Measurements from ENCODE around the gene MPPED2.

- TF ChIP-seq, protein P1, sequence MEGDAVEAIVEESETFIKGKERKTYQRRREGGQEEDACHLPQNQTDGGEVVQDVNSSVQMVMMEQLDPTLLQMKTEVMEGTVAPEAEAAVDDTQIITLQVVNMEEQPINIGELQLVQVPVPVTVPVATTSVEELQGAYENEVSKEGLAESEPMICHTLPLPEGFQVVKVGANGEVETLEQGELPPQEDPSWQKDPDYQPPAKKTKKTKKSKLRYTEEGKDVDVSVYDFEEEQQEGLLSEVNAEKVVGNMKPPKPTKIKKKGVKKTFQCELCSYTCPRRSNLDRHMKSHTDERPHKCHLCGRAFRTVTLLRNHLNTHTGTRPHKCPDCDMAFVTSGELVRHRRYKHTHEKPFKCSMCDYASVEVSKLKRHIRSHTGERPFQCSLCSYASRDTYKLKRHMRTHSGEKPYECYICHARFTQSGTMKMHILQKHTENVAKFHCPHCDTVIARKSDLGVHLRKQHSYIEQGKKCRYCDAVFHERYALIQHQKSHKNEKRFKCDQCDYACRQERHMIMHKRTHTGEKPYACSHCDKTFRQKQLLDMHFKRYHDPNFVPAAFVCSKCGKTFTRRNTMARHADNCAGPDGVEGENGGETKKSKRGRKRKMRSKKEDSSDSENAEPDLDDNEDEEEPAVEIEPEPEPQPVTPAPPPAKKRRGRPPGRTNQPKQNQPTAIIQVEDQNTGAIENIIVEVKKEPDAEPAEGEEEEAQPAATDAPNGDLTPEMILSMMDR (IDR thresholded peaks at IDR 0.05 in 2 of 3, conservative IDR thresholded peaks at IDR 0.05 in 1 of 3; ENCODE audit: control insufficient read depth in 2 of 3, extremely low read depth in 1 of 3, insufficient read depth in 1 of 3, low read depth in 3 of 3, low read length in 3 of 3), result no peak
- no peak for TF ChIP-seq SPI1 (IDR thresholded peaks at IDR 0.05; ENCODE audit: borderline replicate concordance, insufficient read depth, low read depth, low read length)
- no peak for TF ChIP-seq CBX3 (IDR thresholded peaks at IDR 0.05; ENCODE audit: borderline replicate concordance, low read depth)
- no peak for TF ChIP-seq PBX3 (IDR thresholded peaks at IDR 0.05; ENCODE audit: insufficient replicate concordance, low read depth, low read length)
- TF ChIP-seq POLR2A (IDR thresholded peaks at IDR 0.05; ENCODE audit: low read depth, low read length), result no peak
- TF ChIP-seq BACH1 (IDR thresholded peaks at IDR 0.05; ENCODE audit: borderline replicate concordance), result no peak
- TF ChIP-seq ZNF207 (IDR thresholded peaks at IDR 0.05; ENCODE audit: borderline replicate concordance), result no peak
- TF ChIP-seq TCF12 (IDR thresholded peaks at IDR 0.05; ENCODE audit: low read depth, low read length), result no peak
- TF ChIP-seq ZNF217 (IDR thresholded peaks at IDR 0.05), result no peak
- TF ChIP-seq, protein P2, sequence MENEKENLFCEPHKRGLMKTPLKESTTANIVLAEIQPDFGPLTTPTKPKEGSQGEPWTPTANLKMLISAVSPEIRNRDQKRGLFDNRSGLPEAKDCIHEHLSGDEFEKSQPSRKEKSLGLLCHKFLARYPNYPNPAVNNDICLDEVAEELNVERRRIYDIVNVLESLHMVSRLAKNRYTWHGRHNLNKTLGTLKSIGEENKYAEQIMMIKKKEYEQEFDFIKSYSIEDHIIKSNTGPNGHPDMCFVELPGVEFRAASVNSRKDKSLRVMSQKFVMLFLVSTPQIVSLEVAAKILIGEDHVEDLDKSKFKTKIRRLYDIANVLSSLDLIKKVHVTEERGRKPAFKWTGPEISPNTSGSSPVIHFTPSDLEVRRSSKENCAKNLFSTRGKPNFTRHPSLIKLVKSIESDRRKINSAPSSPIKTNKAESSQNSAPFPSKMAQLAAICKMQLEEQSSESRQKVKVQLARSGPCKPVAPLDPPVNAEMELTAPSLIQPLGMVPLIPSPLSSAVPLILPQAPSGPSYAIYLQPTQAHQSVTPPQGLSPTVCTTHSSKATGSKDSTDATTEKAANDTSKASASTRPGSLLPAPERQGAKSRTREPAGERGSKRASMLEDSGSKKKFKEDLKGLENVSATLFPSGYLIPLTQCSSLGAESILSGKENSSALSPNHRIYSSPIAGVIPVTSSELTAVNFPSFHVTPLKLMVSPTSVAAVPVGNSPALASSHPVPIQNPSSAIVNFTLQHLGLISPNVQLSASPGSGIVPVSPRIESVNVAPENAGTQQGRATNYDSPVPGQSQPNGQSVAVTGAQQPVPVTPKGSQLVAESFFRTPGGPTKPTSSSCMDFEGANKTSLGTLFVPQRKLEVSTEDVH (IDR thresholded peaks at IDR 0.05; ENCODE audit: low read depth, partially characterized antibody), result no peak
- TF ChIP-seq PAX8 (IDR thresholded peaks at IDR 0.05), result no peak
- TF ChIP-seq MAX (IDR thresholded peaks at IDR 0.05; ENCODE audit: low read depth, low read length), result no peak
- TF ChIP-seq, protein P3, sequence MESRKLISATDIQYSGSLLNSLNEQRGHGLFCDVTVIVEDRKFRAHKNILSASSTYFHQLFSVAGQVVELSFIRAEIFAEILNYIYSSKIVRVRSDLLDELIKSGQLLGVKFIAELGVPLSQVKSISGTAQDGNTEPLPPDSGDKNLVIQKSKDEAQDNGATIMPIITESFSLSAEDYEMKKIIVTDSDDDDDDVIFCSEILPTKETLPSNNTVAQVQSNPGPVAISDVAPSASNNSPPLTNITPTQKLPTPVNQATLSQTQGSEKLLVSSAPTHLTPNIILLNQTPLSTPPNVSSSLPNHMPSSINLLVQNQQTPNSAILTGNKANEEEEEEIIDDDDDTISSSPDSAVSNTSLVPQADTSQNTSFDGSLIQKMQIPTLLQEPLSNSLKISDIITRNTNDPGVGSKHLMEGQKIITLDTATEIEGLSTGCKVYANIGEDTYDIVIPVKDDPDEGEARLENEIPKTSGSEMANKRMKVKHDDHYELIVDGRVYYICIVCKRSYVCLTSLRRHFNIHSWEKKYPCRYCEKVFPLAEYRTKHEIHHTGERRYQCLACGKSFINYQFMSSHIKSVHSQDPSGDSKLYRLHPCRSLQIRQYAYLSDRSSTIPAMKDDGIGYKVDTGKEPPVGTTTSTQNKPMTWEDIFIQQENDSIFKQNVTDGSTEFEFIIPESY (IDR thresholded peaks at IDR 0.05), result no peak
- TF ChIP-seq, protein P4, sequence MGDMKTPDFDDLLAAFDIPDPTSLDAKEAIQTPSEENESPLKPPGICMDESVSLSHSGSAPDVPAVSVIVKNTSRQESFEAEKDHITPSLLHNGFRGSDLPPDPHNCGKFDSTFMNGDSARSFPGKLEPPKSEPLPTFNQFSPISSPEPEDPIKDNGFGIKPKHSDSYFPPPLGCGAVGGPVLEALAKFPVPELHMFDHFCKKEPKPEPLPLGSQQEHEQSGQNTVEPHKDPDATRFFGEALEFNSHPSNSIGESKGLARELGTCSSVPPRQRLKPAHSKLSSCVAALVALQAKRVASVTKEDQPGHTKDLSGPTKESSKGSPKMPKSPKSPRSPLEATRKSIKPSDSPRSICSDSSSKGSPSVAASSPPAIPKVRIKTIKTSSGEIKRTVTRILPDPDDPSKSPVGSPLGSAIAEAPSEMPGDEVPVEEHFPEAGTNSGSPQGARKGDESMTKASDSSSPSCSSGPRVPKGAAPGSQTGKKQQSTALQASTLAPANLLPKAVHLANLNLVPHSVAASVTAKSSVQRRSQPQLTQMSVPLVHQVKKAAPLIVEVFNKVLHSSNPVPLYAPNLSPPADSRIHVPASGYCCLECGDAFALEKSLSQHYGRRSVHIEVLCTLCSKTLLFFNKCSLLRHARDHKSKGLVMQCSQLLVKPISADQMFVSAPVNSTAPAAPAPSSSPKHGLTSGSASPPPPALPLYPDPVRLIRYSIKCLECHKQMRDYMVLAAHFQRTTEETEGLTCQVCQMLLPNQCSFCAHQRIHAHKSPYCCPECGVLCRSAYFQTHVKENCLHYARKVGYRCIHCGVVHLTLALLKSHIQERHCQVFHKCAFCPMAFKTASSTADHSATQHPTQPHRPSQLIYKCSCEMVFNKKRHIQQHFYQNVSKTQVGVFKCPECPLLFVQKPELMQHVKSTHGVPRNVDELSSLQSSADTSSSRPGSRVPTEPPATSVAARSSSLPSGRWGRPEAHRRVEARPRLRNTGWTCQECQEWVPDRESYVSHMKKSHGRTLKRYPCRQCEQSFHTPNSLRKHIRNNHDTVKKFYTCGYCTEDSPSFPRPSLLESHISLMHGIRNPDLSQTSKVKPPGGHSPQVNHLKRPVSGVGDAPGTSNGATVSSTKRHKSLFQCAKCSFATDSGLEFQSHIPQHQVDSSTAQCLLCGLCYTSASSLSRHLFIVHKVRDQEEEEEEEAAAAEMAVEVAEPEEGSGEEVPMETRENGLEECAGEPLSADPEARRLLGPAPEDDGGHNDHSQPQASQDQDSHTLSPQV (IDR thresholded peaks at IDR 0.05), result no peak
Measured at GRCh38 chr11:30424321-30424720, 161.8 kb downstream of the MPPED2 start.

Data from GM12878 (cell line).